GM23248 (cell line): ENCODE measurements around the gene SHB. TPM values are rescaled to one million over a fixed set of nuclear protein-coding genes. Genes with fewer than 3 reads are reported as not detected.

Experiments
- DNase-seq: peaks from one replicate; pipeline ENCODE4 v3.0.0-alpha.2; 2015
- H2AFZ ChIP-seq: fragments of 200-600 bp; sonication (generic); 2 replicates; pipeline ENCODE4 v1.6.1; 2016; ENCODE audit warnings: antibody characterized with exemption
- H3F3A ChIP-seq: fragments of 200-600 bp; sonication (generic); 2 replicates; pipeline ENCODE4 v1.6.1; 2016; ENCODE audit warnings: mild to moderate bottlenecking, antibody characterized with exemption, mixed run types; ENCODE audit not compliant: insufficient read depth
- H3K27ac ChIP-seq: fragments of 200-600 bp; sonication (generic); 2 replicates; pipeline ENCODE4 v1.5.1; 2016; ENCODE audit warnings: mild to moderate bottlenecking
- H3K27me3 ChIP-seq: fragments of 200-600 bp; sonication (generic); replicated peaks from 2 replicates; pipeline ENCODE4 v1.6.1; 2016; ENCODE audit warnings: mild to moderate bottlenecking; ENCODE audit not compliant: insufficient read depth
- H3K36me3 ChIP-seq: fragments of 200-600 bp; sonication (generic); 2 replicates; pipeline ENCODE4 v1.6.1; 2016; ENCODE audit warnings: low read depth, mild to moderate bottlenecking
- H3K4me1 ChIP-seq: fragments of 200-600 bp; sonication (generic); 2 replicates; pipeline ENCODE4 v1.6.1; 2016; ENCODE audit warnings: mild to moderate bottlenecking; ENCODE audit not compliant: insufficient read depth
- H3K4me2 ChIP-seq: fragments of 200-600 bp; sonication (generic); one replicate; pipeline ENCODE4 v1.6.1; 2016; ENCODE audit warnings: mild to moderate bottlenecking; ENCODE audit not compliant: unreplicated experiment
- H3K4me3 ChIP-seq: fragments of 200-600 bp; sonication (generic); 2 replicates; pipeline ENCODE4 v1.5.1; 2016; ENCODE audit warnings: mild to moderate bottlenecking
- H3K79me2 ChIP-seq: fragments of 200-600 bp; sonication (generic); 2 replicates; pipeline ENCODE4 v1.6.1; 2016; ENCODE audit warnings: mild to moderate bottlenecking; ENCODE audit not compliant: insufficient read depth
- H3K9ac ChIP-seq: fragments of 200-600 bp; sonication (generic); 2 replicates; pipeline ENCODE4 v1.6.1; 2016; ENCODE audit warnings: mild to moderate bottlenecking
- H3K9me2 ChIP-seq: fragments of 200-600 bp; sonication (generic); 2 replicates; pipeline ENCODE4 v1.6.1; 2016; ENCODE audit warnings: mixed run types, mild to moderate bottlenecking, moderate library complexity; ENCODE audit not compliant: insufficient read depth
- H3K9me3 ChIP-seq: fragments of 200-600 bp; sonication (generic); one replicate; pipeline ENCODE4 v1.6.1; 2017; ENCODE audit warnings: low read depth
- H4K20me1 ChIP-seq: fragments of 200-600 bp; sonication (generic); 2 replicates; pipeline ENCODE4 v1.6.0; 2016; ENCODE audit not compliant: insufficient read depth
- EZH2 ChIP-seq: fragments of 200-600 bp; sonication (generic); IDR thresholded peaks from 2 replicates; pipeline ENCODE4 v1.6.1; 2018; ENCODE audit warnings: antibody characterized with exemption, mild to moderate bottlenecking; ENCODE audit not compliant: insufficient read depth, poor library complexity, severe bottlenecking
- EZH2phosphoT487 ChIP-seq: fragments of 200-600 bp; sonication (generic); IDR thresholded peaks from 2 replicates; pipeline ENCODE4 v1.6.1; 2018; ENCODE audit warnings: antibody characterized with exemption, moderate library complexity, mild to moderate bottlenecking, low read depth; ENCODE audit not compliant: insufficient read depth
- WGBS, 2 experiments: methylation state at CpG; one replicate each; pipeline ENCODE4 v1.1.6; 2015 to 2017; ENCODE audit warnings: low lambda C conversion rate in 2 of 2, low coverage in 1 of 2; ENCODE audit errors: missing lambda C conversion rate in 2 of 2; 5-methylcytosine and 5-hydroxymethylcytosine counted together
- in situ Hi-C: fragments of 300-500 bp; cut with MboI; formaldehyde crosslinking; loops from 2 replicates; pipeline ENCODE4 v1.15.0; 2020
- polyA plus RNA-seq: library from polyadenylated mRNA; unstranded; fragments of >200 nt; fragmentation: Nextera tagmentation; extraction: Ambion mirVana; gene quantifications from 2 replicates; pipeline ENCODE4 v1.2.1, GENCODE V29; 2016
- total RNA-seq: library from RNA; depleted of rRNA; stranded (reverse); fragments of >200 nt; shearing (Covaris generic); gene quantifications from 2 replicates; pipeline ENCODE4 v1.2.3, GENCODE V29; 2014

Gene SHB
- total and polyA plus RNA-seq, 2 experiments from 2014 or later, result 3.9 to 11.1 TPM

DNA sequence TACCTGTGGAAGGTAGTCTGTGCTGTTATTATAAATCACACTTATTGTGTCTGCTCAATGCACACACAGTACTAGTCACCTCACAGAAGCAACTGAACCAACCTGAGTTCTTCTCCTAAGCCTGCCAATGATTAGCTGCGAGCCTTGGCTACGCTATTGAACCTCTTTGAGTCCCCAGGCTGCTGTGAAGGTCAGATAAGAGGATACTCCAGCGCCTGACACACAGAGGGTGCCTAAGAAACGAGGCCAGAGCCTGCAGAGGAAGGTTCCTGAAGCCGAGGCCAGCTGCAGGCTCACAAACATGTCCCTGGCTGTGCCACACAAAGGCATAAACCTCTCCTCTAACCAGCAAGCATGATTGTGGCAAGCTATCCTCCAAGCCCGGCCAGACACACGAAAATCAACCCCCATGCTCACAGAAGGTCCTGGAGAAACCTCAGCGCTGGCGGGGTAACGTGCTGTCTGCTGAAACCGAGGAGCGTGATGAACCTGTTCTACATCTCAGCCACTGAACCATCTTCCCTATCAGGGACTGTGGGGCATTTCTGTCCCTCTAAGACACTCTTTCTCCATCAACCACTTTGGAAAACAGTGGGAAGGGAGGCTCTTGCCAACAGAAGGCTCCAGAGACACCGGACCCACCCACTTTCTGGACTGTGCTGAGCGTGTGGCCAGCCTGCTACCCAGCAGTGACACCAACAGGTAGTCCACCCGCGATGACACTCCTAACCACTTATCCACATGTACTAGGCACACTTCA, 111.9 kb downstream of the SHB start:
- TF ChIP-seq EZH2phosphoT487 (no peak), EZH2 (no peak)
- Histone ChIP-seq H3K9ac (no peak overlapping the region), H3K27me3 (no peaks in the 10 kb centered on the region), H3K9me2 (no peaks in the 10 kb centered on the region), H3K9me3 (no peaks in the 10 kb centered on the region), H3K36me3 (no peaks in the 10 kb centered on the region), H3K4me3 (no peak overlapping the region), H4K20me1 (no peaks in the 10 kb centered on the region), H3F3A (peaks cover 22% of the 10 kb centered on the region), H2AFZ (no peak overlapping the region), H3K27ac (no peak overlapping the region), H3K4me1 (peaks cover 23% of the 10 kb centered on the region), H3K4me2 (no peak overlapping the region), H3K79me2 (peaks cover 17% of the 10 kb centered on the region)
- in situ Hi-C loops, result no loop called here
- WGBS, 2 experiments, result 75 to 76% methylated on average over 16 of the region's 16 CpGs
- DNase-seq, result no peak

GRCh38 chr9:37956423-37956820, 112.6 kb downstream of the SHB start:
- H3K9ac ChIP-seq, result no peak overlapping the region
- H3K9me3 ChIP-seq, result no peaks in the 10 kb centered on the region
- no peak overlapping the region for H2AFZ ChIP-seq
- peaks cover 22% of the 10 kb centered on the region for H3F3A ChIP-seq
- in situ Hi-C loops, result no loop called here
- H3K36me3 ChIP-seq, result no peaks in the 10 kb centered on the region
- H3K9me2 ChIP-seq, result no peaks in the 10 kb centered on the region
- peaks cover 17% of the 10 kb centered on the region for H3K79me2 ChIP-seq
- H3K27me3 ChIP-seq, result no peaks in the 10 kb centered on the region
- WGBS, 2 experiments, result 97 to 99% methylated on average over 5 of the region's 5 CpGs
- DNase-seq, result no peak
- H3K4me1 ChIP-seq, result peaks cover 23% of the 10 kb centered on the region
- H3K27ac ChIP-seq, result no peak overlapping the region
- no peaks in the 10 kb centered on the region for H4K20me1 ChIP-seq
- TF ChIP-seq EZH2phosphoT487 (no peak), EZH2 (no peak)
- no peak overlapping the region for H3K4me2 ChIP-seq
- no peak overlapping the region for H3K4me3 ChIP-seq

DNA sequence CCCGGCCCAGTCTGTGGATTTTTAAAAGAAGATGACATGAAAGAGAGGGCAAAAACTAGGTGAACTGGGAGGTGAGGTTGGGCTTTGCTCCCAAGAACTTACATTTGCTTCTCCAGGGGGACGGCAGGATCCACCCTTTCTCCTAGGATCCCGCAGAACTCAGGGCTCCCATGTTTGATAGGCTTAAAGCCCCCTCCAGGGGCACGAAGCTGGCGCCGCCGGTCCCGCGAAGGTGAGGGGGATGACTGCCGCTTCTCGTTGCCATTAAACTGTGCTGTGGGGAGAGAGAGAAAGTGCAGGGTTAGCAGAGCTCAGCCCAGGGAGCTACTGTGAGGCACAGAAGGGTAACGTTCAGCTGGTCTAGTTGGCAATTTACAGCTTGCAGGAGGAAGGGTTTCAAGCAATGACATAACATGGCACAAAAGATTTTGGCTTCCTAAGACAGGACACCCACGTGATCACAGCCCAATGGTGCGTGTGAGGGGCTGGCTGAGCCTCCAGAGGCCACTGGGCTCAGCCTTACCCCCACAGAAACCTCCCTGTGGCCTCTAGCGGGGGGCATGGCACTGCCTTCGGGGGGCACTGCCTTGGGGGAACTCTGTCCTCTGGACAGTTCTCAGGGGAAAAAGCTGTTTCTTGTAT, 113.1 kb downstream of the SHB start:
- in situ Hi-C loops, result no loop called here
- no peak for DNase-seq
- no peak overlapping the region for H2AFZ ChIP-seq
- WGBS, 2 experiments, result 81 to 86% methylated on average over 16 of the region's 16 CpGs
- no peaks in the 10 kb centered on the region for H3K27me3 ChIP-seq
- H3K9me3 ChIP-seq, result no peaks in the 10 kb centered on the region
- peaks cover 22% of the 10 kb centered on the region for H3F3A ChIP-seq
- H4K20me1 ChIP-seq, result no peaks in the 10 kb centered on the region
- H3K27ac ChIP-seq, result no peak overlapping the region
- H3K4me3 ChIP-seq, result no peak overlapping the region
- H3K9me2 ChIP-seq, result no peaks in the 10 kb centered on the region
- H3K36me3 ChIP-seq, result no peaks in the 10 kb centered on the region
- H3K79me2 ChIP-seq, result peaks cover 17% of the 10 kb centered on the region
- H3K4me1 ChIP-seq, result peaks cover 23% of the 10 kb centered on the region
- H3K4me2 ChIP-seq, result no peak overlapping the region
- no peak for TF ChIP-seq EZH2
- no peak for TF ChIP-seq EZH2phosphoT487
- no peak overlapping the region for H3K9ac ChIP-seq

DNA sequence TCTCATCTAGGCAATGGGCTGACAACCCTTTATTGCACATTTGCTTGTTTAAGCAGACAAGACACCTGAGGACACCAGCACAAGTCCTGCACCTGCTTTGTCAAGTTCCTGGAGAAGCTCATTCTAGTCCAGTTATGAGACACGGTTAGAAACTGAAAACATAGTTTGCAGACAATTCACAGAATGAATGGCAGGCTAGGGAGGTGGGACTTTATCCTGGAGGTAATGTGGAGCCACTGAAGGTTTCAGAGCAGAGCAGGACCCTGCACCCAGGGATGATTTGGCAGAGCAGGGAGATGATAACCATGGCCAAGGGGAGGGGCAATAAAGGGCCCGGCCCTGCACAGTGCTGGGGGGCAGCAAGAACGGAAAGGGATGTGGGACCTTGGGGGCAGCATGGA, 114.4 kb downstream of the SHB start:
- no peaks in the 10 kb centered on the region for H3K36me3 ChIP-seq
- H4K20me1 ChIP-seq, result no peaks in the 10 kb centered on the region
- H3K4me1 ChIP-seq, result peaks cover 23% of the 10 kb centered on the region
- 85% methylated on average over 3 of the region's 3 CpGs for WGBS, 2 experiments
- TF ChIP-seq EZH2phosphoT487, result no peak
- no peak overlapping the region for H2AFZ ChIP-seq
- H3K79me2 ChIP-seq, result peaks cover 15% of the 10 kb centered on the region
- H3K9me3 ChIP-seq, result no peaks in the 10 kb centered on the region
- no peak for DNase-seq
- H3K9me2 ChIP-seq, result no peaks in the 10 kb centered on the region
- peak overlapping the region; percentile 40 for H3K4me2 ChIP-seq
- in situ Hi-C loops, result no loop called here
- H3K9ac ChIP-seq, result peak overlapping the region; percentile 58
- no peaks in the 10 kb centered on the region for H3K27me3 ChIP-seq
- peak overlapping the region; percentile 92 for H3K27ac ChIP-seq
- H3F3A ChIP-seq, result peaks cover 22% of the 10 kb centered on the region
- H3K4me3 ChIP-seq, result no peak overlapping the region
